AG04449 (cell line): ENCODE measurements around the gene KANSL1.
"Not testable (repeated sequence)": the region's sequence is repeated elsewhere in the genome, so short reads cannot be mapped to it uniquely, and the experiment has no call there.

Experiments
- CTCF ChIA-PET: fragments of 350-600 bp; formaldehyde crosslinking; extraction: SDS; loops from one replicate; lab custom pipeline; 2021; ENCODE audit warnings: antibody characterized with exemption; lab: Yijun Ruan, JAX
- POLR2A ChIA-PET: fragments of 400-600, 350-600 bp; formaldehyde crosslinking; extraction: SDS; loops from one replicate; lab custom pipeline; 2020; ENCODE audit warnings: antibody characterized with exemption, inconsistent platforms; lab: Yijun Ruan, JAX
- DNase-seq: peaks from one replicate; pipeline ENCODE4 v3.0.0-alpha.2; 2010; ENCODE audit warnings: low read depth, low spot score
- H3K4me3 ChIP-seq: 2 replicates; pipeline ENCODE4 v1.5.1; 2011; ENCODE audit warnings: low read depth, mild to moderate bottlenecking, control low read depth, low read length
- CTCF ChIP-seq: IDR thresholded peaks from one replicate; pipeline ENCODE4 v1.5.1; 2011; ENCODE audit warnings: mild to moderate bottlenecking, moderate library complexity, low read length, control low read depth, inconsistent platforms; ENCODE audit not compliant: insufficient read depth; ENCODE audit errors: missing control alignments

KANSL1 gene

DNA sequence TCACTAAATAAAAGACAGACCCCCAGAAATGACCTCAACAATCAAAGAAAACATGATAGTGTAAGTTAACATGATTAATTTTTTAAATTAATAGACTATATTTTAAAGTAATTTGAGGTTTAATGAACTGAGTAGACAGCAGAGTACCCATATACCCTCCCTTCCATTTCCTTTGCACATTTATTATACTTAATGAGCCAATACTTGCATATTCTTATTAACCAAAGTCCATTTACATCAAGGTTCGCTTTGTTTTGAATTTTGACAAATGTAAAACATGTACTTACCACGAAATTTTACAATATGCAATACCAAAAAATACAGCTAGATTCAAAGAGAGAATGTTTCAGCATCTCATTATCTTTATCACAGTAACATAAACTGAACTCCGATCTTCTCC is 72.7 kb downstream of the KANSL1 start:
- CTCF ChIA-PET: interaction anchor here (1.1 to 2.5 kb wide), 2 partner anchors 36 to 72 kb away, joined by 3 to 10 read pairs; partner anchors contain the start of gene KANSL1
- POLR2A ChIA-PET: no interaction called here
- no peak overlapping the region for H3K4me3 ChIP-seq
- no peak for DNase-seq
- no peak for TF ChIP-seq CTCF

GRCh38 chr17:46120078-46120477 is 73.2 kb downstream of the KANSL1 start:
- no peak overlapping the region for H3K4me3 ChIP-seq
- ChIA-PET POLR2A (interaction anchor here (1.0 kb wide), 1 partner anchor 10 kb away, joined by 3 read pairs; no protein-coding TSS in a partner anchor), CTCF (interaction anchor here (0.9 to 2.5 kb wide), 4 partner anchors 22 to 93 kb away, joined by 3 to 10 read pairs (median 4); partner anchors contain the start of gene KANSL1)
- no peak for TF ChIP-seq CTCF
- no peak for DNase-seq

- H3K4me3 ChIP-seq: no peak overlapping the region
- no peak for DNase-seq
- ChIA-PET POLR2A (no interaction called here), CTCF (interaction anchor here (1.0 to 2.5 kb wide), 3 partner anchors 12 to 94 kb away, joined by 3 to 10 read pairs (median 4); partner anchors contain the start of gene KANSL1)
- no peak for TF ChIP-seq CTCF
Observed at GRCh38 chr17:46118964-46119363, 74.3 kb downstream of the KANSL1 start.

DNA sequence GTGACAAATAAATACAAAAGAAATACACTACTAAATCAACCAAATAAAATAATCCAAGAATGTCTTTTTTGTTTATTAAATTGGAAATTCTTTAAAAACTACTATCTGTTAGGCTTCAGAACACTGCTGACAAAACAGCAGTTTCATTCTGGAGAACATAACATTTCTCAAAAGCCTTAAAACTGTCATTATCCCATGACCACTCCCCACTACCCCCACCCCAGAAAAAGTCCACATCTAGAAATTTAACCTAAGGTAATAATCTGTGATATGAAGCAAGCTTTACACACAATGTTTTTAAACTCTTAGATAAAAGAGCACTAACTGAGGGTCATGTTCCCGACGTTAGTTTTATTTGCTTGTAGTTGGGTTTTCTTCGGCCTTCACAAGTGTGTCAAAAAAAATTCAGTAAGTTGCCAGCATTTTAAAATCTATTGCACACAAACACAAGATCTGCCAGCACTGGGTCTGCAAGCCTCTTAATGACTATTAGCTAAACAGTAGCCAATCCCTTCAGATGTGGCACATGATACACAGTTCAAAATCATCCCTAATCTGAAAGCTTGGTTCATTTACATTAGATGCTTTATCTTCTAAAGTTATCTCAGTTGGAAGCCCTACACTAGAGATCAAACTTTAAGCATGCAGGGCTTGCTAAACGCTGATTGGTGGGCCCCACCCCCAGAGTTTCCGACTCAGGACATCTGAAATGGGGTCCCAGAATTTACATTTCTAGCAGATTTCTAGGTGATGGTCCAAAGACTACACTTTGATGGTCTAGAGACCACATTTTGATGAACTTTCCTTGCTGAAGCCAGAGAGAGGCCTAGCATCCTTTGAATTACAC is 75.2 kb downstream of the KANSL1 start:
- ChIA-PET CTCF (interaction anchor here (0.9 to 1.9 kb wide), 3 partner anchors 14 to 61 kb away, joined by 3 to 4 read pairs (median 4); no protein-coding TSS in a partner anchor), POLR2A (no interaction called here)
- no peak for DNase-seq
- no peak for TF ChIP-seq CTCF
- no peak overlapping the region for H3K4me3 ChIP-seq

GRCh38 chr17:46117117-46117516 is 76.1 kb downstream of the KANSL1 start:
- no peak overlapping the region for H3K4me3 ChIP-seq
- ChIA-PET CTCF (interaction anchor here (1.1 to 1.9 kb wide), 2 partner anchors 13 to 28 kb away, joined by 3 to 4 read pairs; no protein-coding TSS in a partner anchor), POLR2A (no interaction called here)
- DNase-seq: no peak
- TF ChIP-seq CTCF: no peak

GRCh38 chr17:46115699-46116098 is 77.5 kb downstream of the KANSL1 start:
- DNase-seq: no peak
- CTCF ChIA-PET: no interaction called here
- no peak overlapping the region for H3K4me3 ChIP-seq
- POLR2A ChIA-PET: no interaction called here
- no peak for TF ChIP-seq CTCF

GRCh38 chr17:46111236-46111635 is 82.0 kb downstream of the KANSL1 start:
- DNase-seq, POLR2A ChIA-PET, H3K4me3 ChIP-seq, CTCF ChIA-PET: not testable (repeated sequence)
